CD4-positive, alpha-beta T cell (primary cell): Measurements from ENCODE around the gene PRKCA. TPM values are rescaled to one million over a fixed set of nuclear protein-coding genes. Genes with fewer than 3 reads are reported as not detected.

ENCODE experiments used
- ATAC-seq: fragments of 200-7000 bp; cut with Tn5 transposase; one replicate; pipeline ENCODE4 v1.10.0; 2022; ENCODE audit warnings: mild to moderate bottlenecking; ENCODE audit not compliant: poor library complexity
- CTCF ChIA-PET: fragments of 350-600 bp; sonication (Branson Sonifier 250); formaldehyde crosslinking; loops from one replicate; lab custom pipeline; 2021; ENCODE audit warnings: antibody characterized with exemption, inconsistent platforms; lab: Charles Lee
- POLR2A ChIA-PET: fragments of 350-600 bp; sonication (Branson Sonifier 250); formaldehyde crosslinking; loops from one replicate; lab custom pipeline; 2021; ENCODE audit warnings: antibody characterized with exemption, inconsistent platforms; lab: Charles Lee
- DNase-seq, 14 experiments: peaks; one replicate each; pipeline ENCODE4 v3.0.0-alpha.2; 2013 to 2020; ENCODE audit warnings: mixed read lengths in 2 of 14
- H3K27ac ChIP-seq, 2 donors: one replicate each; pipeline versions ENCODE4 v1.5.1 to v1.7.0; 2013; ENCODE audit warnings: low read length in 2 of 2, low read depth in 1 of 2, mild to moderate bottlenecking in 1 of 2
- H3K27me3 ChIP-seq, 2 experiments: 1 replicate in 1 of 2; 2 replicates in 1 of 2; pipeline versions ENCODE4 v1.6.1 to v1.7.0; 2013; ENCODE audit warnings: low read length in 2 of 2, control low read depth in 1 of 2, mild to moderate bottlenecking in 1 of 2, moderate library complexity in 1 of 2; ENCODE audit not compliant: insufficient read depth in 2 of 2, control insufficient read depth in 1 of 2
- H3K36me3 ChIP-seq: one replicate; pipeline ENCODE4 v1.6.1; 2013; ENCODE audit warnings: low read length, control low read depth; ENCODE audit not compliant: insufficient read depth
- H3K4me1 ChIP-seq: one replicate; pipeline ENCODE4 v1.6.1; 2013; ENCODE audit warnings: low read length, control low read depth; ENCODE audit not compliant: insufficient read depth
- H3K4me3 ChIP-seq: one replicate; pipeline ENCODE4 v1.5.1; 2013; ENCODE audit warnings: mild to moderate bottlenecking, low read length, moderate library complexity
- H3K9me3 ChIP-seq, 2 experiments: 1 replicate in 1 of 2; 2 replicates in 1 of 2; pipeline versions ENCODE4 v1.6.1 to v1.7.0; 2013; ENCODE audit warnings: low read length in 2 of 2, mild to moderate bottlenecking in 2 of 2, control low read depth in 1 of 2, moderate library complexity in 1 of 2; ENCODE audit not compliant: control insufficient read depth in 1 of 2, insufficient read depth in 1 of 2
- H3K27ac Mint-ChIP-seq: one replicate; pipeline ENCODE4 v1.8.0; 2020; ENCODE audit warnings: mixed read lengths
- H3K27me3 Mint-ChIP-seq: one replicate; pipeline ENCODE4 v1.8.0; 2021; ENCODE audit warnings: mixed read lengths
- H3K36me3 Mint-ChIP-seq: one replicate; pipeline ENCODE4 v1.8.0; 2021; ENCODE audit warnings: low read depth, mixed read lengths
- H3K4me1 Mint-ChIP-seq: one replicate; pipeline ENCODE4 v1.8.0; 2021; ENCODE audit warnings: low read depth, mixed read lengths
- H3K4me3 Mint-ChIP-seq: one replicate; pipeline ENCODE4 v1.8.0; 2020; ENCODE audit warnings: mild to moderate bottlenecking, mixed read lengths
- H3K9me3 Mint-ChIP-seq: one replicate; pipeline ENCODE4 v1.8.0; 2020; ENCODE audit warnings: mixed read lengths
- CTCF ChIP-seq: fragments of 200-600 bp; IDR thresholded peaks from one replicate; pipeline ENCODE4 v1.8.0; 2022; ENCODE audit warnings: antibody characterized with exemption, mild to moderate bottlenecking
- intact Hi-C, 2 experiments: fragments of 100-400 bp; cut with DNase I in 1 of 2; cut with micrococcal nuclease in 1 of 2; formaldehyde crosslinking; loops; one replicate each; pipeline versions ENCODE4 v1.15.1 to v1.9.0; 2023 to 2025; cut with DNase I, micrococcal nuclease
- total RNA-seq, 174 experiments: library from RNA in 2 of 174; stranded (reverse) in 2 of 174; gene quantifications; one replicate each; pipeline ENCODE4 v1.2.3 and lab custom pipeline; 2021 to 2026

Gene PRKCA
- total RNA-seq, 2 experiments from 2014 or later: 84.8 to 88.6 TPM

GRCh38 chr17:66270106-66270505 is 32.3 kb upstream of the PRKCA start:
- CTCF ChIA-PET: no interaction called here
- no peak for DNase-seq
- Histone ChIP-seq H3K27ac (no peak overlapping the region), H3K36me3 (no peaks in the 10 kb centered on the region), H3K9me3 (peaks cover 0 to 4% of the 10 kb centered on the region in 2 experiments), H3K27me3 (no peaks in the 10 kb centered on the region), H3K4me3 (no peak overlapping the region), H3K4me1 (no peaks in the 10 kb centered on the region)
- Mint-ChIP-seq H3K4me1 (no peaks in the 10 kb centered on the region), H3K9me3 (no peaks in the 10 kb centered on the region), H3K27me3 (no peaks in the 10 kb centered on the region), H3K27ac (no peak overlapping the region), H3K36me3 (no peaks in the 10 kb centered on the region), H3K4me3 (no peak overlapping the region)
- intact Hi-C loops: no loop called here
- POLR2A ChIA-PET: no interaction called here
- ATAC-seq: no peak
- TF ChIP-seq CTCF: no peak

- Mint-ChIP-seq H3K27me3 (no peaks in the 10 kb centered on the region), H3K36me3 (no peaks in the 10 kb centered on the region), H3K9me3 (no peaks in the 10 kb centered on the region), H3K4me1 (no peaks in the 10 kb centered on the region), H3K4me3 (no peak overlapping the region), H3K27ac (no peak overlapping the region)
- no peaks in the 10 kb centered on the region for H3K36me3 ChIP-seq
- H3K4me1 ChIP-seq: no peaks in the 10 kb centered on the region
- peaks cover 0 to 4% of the 10 kb centered on the region in 2 experiments for H3K9me3 ChIP-seq
- no peak overlapping the region for H3K4me3 ChIP-seq
- intact Hi-C loops: no loop called here
- no peak for DNase-seq
- no peak overlapping the region for H3K27ac ChIP-seq
- ChIA-PET POLR2A (no interaction called here), CTCF (no interaction called here)
- TF ChIP-seq CTCF: no peak
- H3K27me3 ChIP-seq: no peaks in the 10 kb centered on the region
- no peak for ATAC-seq
Observed at GRCh38 chr17:66271512-66271911, 30.9 kb upstream of the PRKCA start.

- no peaks in the 10 kb centered on the region for H3K27me3 Mint-ChIP-seq
- ATAC-seq: no peak
- TF ChIP-seq CTCF: no peak
- H3K27ac Mint-ChIP-seq: no peak overlapping the region
- no peaks in the 10 kb centered on the region for H3K4me1 Mint-ChIP-seq
- POLR2A ChIA-PET: no interaction called here
- H3K36me3 ChIP-seq: no peaks in the 10 kb centered on the region
- H3K9me3 Mint-ChIP-seq: no peaks in the 10 kb centered on the region
- no peaks in the 10 kb centered on the region for H3K36me3 Mint-ChIP-seq
- H3K4me1 ChIP-seq: no peaks in the 10 kb centered on the region
- no peak for DNase-seq
- CTCF ChIA-PET: interaction anchor here (0.7 kb wide), 1 partner anchor 15 kb away, joined by 3 read pairs; no protein-coding TSS in a partner anchor
- no peak overlapping the region for H3K4me3 ChIP-seq
- no peak overlapping the region for H3K4me3 Mint-ChIP-seq
- no peak overlapping the region for H3K27ac ChIP-seq
- H3K9me3 ChIP-seq: peaks cover 0 to 4% of the 10 kb centered on the region in 2 experiments
- intact Hi-C loops: no loop called here
- no peaks in the 10 kb centered on the region for H3K27me3 ChIP-seq
Observed at GRCh38 chr17:66272811-66273585, 29.4 kb upstream of the PRKCA start.
